Activated CD8-positive, alpha-beta memory T cell treated with anti-CD3 and anti-CD28 coated beads, Interleukin-2, amount 50 U/mL, for 1 hour (primary cell): ENCODE measurements around the gene GNAT2.

Experiments
- DNase-seq: peaks from one replicate; pipeline ENCODE4 v3.0.0-alpha.2; 2020; ENCODE audit errors: extremely low read depth

GNAT2 gene

DNA sequence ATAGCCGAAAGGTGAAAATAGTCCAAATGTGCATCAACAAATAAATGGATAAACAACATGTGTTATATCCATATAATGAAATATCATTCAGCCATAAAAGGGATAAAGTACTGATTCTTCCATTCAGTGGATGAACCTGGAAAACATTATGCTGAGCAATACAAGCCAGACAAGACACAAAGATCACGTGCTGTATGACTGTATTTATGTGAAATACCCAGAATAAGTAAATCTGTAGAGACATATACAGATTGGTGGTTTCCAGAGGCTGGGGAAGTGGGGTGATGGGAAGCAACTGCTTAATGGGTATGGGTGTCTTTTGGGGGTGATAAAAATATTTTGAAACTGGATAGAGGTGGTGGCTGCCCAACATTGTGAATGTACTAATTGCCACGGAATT, 23.2 kb upstream of the GNAT2 start:
- DNase-seq = no peak

DNA sequence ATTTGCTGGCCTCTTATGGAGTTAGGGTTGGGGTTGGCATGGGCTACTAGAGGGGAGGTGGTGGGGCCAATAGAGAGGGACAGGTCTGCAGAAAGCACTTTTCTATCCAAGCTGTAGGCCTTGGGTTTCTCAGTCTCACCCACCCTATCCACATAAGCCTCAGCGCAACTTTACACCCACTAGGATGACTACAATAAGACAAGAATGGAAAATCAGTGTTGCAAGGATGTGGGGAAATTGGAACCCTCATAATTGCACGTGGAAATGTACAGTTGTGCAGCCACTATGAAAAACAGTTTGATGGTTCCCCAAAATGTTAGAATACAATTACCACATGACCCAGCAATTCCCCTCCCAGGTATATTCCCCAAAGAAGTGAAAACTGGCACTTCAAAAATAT, 22.4 kb upstream of the GNAT2 start:
- DNase-seq = no peak

DNA sequence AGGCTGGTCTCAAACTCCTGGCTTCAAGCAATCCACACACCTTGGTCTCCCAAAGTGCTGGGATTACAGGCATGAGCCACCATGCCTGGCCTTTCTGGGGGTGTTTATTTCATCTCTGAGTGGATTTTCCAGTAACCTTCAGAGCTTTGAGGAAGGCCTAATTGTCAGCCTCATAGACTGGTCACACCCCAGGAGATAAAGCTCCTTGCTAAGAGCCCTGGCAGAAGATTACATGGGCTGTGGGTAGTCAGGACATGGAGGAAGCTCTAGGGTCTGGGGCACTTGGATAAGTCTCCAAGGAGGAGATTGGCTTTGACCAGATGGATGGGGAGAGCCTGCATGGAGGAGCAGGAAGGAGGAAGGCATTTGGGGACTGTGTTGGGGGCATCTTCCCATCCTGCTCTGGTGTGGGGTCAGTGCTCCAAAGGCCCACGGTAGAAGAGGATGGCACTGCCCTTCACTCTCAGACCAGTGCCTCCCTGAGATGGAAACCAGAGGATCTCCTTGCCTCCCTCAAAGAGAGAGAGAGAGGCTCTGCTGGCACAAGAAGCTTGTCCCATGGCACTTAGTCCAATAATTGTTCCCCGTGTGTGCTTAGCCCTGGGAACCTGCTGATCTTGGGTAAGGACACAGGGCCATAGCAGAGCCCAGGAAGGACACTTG, 21.8 kb upstream of the GNAT2 start:
- DNase-seq = no peak

DNA sequence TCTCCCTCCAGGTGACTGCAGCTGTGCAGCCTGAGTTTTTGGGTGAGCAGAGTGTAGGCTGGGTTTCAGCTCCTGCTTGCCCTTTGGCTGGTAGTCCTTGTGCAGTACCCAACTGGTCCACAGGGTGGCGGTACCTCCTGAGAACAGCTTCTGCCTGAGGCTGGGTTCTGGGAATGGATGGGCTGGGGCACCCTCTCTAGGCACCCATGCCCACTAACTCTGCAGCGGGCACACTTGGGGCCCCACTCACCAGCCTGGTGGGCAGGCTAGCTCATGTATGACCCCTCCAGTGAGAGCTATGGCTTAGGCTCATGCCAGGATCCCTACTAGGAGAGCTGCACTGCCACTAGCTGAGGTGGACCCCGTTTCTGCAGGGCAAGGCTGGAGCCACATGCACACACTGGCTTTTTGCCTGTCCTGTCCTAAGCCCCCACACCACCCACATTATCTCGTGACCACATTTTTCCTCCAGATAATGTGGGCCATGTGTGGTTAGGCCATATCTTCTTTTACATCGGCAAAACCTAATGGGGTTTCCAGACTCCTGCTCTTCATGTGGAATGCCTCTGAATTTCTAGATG, 21.0 kb upstream of the GNAT2 start:
- peak; percentile 64 for DNase-seq

DNA sequence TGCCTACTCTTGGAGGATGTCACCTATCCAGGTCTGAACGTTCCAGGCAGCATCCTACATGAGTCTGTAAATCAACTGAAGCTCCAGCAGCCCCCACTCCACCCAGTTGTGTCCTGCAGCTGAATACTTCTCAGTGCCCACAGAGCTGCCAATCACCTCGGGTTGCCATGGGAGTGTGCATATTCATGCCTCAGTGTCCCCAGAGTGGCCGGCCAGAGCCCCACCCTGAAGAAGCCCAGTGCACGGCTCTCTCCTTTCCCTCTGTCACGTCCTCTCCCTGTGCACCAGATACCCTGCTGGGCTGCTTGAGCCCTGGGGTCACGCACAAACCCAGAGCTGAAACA, 20.4 kb upstream of the GNAT2 start:
- DNase-seq = no peak

DNA sequence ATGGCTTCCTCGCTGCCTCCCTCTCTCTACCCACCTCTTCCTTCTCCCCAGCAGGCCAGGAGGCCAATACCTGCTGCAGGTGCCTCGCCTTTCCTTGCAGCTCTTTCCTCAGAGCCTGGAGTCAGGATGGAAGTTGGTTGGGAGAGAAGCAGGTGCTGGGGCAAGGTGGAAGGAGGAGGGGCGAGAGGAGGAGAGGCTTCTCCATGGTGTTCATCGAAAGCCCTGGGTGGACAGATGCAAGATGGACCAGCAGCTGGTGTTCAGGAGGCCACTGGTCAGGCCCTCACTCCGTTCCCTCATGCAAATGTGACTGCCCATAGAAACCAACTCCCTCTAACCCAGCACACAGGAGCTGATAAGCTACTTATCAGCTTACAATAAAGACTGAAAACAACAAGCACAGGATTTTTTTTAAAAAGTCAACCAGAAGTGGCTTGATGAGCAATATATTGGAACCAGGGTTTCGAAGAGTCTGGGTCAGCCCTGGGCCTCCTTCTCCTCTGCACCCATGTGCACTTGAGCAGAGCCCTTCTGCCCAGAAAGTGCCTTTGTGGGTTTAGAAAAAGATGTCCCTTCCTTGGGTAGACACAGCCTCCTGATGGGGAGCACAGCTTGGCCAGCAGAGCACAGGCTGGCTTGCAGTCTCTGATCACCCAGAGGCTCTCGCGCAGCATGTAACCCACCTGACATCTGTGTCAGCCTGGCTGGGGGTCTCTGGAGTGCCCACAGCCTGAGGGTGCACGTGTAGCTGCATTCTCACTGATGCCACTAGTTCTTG, 19.8 kb upstream of the GNAT2 start:
- no peak for DNase-seq

DNA sequence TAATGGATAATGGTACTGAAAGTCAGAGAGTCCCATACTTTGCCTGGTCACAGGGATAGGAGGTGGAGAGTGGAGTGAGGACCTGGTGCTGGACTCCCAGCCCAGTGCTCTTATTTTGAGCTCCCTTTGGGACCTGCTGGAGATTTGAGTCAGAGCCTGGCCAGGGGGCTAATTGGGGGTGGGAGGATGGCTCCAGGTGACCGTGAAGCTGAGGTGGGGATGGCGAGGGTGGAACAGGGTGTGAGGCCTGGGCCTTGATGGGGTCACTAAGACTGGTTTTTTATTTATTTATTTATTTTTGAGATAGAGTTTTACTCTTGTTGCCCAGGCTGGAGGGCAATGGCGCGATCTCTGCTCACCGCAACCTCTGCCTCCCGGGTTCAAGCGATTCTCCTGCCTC, 18.0 kb upstream of the GNAT2 start:
- no peak for DNase-seq

DNA sequence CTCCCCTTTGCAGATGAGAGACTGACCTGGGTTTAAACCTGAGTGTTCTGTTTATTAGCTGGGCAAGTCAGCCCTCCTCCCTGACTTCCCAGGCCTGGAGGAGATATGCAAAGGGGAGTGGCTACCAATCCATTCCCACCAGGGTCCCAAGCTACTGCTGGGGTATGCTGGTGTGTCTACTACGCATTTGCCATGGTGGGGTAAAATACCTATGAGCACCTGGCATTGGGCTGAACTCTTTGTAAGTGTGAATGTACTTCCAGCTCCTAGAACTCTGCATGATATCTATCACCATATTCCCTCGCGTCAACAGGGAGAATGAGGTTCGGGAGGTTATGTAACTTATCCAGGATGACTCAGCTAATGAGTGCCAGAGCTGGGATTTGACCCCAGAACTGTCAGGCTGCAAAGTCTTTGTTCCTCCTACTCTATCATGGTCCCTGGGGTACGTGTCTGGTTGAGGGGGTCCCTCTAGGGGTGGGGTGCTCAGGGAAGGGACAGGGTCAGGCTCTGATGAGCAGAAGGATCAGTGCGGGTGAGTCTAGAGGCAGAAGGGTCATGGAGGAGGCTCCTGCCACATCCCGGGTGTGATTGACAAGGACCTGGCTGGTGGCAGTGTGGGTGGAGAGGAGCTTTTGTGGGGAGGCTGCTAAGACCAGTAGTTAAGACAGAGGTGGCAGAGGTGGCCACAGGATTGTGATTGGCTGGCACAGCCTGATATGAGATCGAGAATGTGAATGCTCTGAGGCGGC, 17.0 kb upstream of the GNAT2 start:
- DNase-seq = no peak

DNA sequence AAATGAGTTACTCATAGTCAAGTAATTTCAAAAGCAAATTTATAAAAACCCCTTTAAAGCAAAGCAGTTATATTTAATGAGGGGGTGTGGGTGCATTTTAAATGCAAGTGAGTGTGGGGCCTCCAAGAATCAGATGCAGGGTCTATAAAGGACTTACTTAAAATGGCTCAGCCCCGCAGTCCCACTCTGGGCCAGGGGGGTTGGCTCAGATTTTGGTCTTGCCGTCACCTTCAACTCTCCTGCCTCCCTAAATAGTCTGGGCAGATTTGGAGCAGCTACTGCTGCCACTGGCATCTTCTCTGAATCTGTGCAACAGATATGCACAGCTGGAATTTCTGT, 16.4 kb upstream of the GNAT2 start:
- DNase-seq = no peak

DNA sequence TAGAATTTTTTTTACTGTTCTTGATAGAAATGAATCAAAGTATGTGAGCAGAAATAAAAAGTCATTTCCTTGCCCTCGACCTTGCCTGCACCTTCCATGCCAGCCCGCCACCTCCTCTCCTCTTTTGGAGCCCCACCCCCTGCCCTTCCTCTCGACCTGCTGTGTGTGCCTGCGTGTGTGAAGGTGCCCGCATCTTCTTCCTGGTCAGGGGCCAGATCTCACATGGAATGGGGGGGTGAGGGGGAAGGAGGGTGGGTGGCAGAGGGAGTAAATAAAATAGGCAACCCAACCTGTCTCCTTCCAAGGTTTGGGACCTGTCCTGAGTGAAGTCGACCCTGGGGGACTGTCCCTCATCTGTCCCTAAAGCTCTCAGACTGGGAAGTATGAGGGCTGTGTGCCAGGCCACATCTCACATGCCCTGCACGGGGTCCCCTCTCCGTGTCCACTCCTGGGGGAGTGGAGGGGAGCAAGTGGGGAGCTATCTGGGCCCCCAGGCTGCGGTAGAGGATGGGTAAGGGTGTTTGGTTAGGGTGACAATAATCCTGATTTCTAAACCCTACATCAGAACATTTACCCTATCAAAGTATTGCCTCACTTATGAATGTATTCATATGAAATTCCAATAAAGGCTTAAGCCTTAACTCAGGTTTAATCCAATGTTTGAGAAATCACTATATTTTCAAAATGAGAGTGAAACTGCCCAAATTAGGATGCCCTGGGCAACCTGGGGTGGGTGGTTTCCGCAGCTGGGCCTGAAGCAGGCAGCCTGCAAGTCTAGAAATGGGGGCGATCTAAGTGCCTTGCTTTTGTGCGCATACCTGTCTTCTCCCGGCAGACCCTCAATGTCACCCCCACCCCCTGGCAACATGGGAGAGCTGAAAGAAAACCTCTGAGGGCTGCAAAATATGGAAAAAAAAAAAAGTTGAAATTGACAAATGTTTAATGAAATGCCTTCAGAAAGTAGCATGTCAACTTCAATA, 15.6 kb upstream of the GNAT2 start:
- no peak for DNase-seq

DNA sequence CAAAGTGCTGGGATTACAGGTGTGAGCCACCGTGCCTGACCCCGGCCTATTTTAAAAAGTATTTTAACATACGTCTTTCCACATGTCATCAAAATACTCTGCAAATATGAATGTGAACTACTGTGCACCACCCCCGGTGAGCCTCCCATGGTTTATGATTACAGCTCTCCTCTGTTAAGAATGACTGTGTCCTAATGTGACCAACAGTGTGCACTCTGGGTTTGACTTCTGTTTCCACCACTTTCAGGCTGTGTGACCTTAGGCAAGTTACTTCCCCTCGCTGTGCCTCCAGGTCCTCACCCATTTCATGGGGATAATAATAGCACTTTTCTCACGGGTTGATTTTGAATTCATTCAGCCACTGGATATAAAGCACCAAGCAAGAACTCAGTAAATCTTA, 14.9 kb upstream of the GNAT2 start:
- no peak for DNase-seq

DNA sequence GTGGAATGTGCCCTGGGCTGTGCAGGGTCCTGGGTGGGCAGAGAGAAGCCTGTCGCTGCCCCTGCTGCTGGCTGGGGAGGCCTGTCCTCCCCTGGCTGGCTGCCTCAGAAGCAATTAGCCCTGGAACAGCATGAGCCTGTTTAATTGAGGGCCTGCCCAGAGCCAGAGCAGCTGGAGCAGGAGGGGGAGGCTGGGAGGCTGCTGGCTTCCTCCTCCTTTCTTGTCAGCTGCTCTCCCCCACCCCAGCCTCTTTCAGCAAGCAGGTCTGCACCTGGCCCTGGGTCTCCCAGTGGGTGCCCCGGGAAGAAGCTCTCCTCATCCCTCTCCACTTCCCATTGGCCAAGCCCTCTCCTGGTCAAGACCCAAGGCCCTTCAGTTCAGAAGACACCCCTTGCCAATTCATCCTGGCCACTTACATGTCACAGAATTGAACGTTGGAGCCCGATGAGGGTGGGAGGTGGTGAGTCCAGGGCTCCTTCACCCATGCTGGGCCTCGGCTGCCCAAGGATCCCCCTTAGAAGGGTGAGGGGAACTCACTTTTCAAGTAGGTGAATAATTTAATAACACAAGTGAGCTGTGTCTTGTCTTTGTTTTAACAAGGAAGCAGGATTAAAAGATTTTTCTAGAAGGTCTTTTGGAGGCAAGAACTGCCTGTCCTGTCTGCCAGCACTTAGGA, 13.4 kb upstream of the GNAT2 start:
- no peak for DNase-seq

DNA sequence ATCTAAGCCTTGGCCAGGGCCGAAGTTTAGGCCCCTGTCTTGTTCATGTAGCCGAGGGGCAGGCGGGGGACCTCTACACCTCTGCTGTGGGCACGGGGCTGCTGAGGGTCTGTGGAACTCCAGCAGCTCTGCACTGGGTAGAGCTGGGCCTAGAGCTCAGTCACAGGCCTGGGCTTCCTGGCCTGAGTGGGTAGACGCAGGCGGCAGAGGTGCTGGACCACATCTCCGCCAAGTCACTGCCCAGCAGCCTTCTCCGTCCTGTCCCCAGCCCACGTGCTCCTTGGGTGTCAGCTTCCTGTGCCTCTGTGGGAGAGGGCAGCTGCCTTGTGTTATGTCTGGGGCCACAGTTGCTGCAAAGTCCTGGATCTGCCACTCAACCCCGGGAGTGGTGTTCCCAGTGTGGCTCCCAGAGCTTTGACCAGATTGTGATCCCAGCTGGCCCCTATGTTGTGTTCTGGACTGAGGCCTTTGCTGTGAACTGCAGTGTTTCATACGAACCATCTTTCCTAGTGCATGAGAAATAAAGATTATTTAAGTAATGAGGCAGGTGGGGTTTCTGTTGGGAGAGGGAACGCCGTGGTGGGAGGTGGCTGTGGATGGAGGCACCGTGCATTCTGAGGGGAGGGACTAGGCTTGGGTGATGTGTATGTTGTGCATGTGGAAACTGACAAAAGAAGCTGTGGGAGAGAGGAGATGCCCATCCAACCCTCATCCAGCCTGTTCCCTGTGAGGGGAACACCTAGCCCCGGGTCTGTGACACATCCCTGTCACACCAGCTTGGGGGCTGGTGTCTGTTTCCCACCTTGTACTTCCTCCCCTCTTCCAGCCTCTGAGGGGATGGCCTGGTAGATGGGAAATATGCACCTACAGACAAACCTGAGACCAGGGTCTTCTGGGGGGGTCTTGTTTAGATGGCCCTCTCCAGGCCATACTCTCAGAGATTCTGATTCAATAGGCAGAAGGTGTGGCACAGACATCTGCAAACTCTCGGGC, 12.4 kb upstream of the GNAT2 start:
- no peak for DNase-seq

DNA sequence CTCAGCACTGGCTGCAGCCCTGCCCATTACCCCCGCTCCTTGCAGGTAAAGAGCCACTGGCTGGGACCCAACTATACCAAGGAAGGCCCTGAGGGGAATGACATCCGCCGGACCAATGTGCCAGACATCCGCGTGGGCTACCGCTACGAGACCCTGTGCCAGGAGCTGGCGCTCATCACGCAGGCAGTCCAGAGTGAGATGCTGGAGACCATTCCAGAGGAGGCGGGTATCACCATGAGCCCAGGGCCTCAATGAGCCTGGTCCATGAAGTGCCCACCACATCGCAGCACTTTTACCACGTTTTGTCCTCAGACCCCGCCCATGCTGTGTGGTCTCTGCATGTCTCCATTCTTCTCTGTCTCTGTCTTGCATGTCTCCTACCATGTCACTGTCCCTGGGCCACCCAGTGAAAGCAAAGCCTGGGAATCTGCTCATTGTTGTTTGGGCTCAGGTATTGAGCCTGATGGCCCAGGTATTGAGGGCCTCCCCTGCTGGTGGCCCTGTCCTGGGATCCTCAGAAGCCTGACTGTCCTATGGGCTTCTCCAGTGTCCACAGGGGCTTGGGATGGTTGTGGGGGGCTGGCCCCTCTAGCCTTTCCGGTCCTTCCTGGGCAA, 11.6 kb upstream of the GNAT2 start:
- DNase-seq = no peak

DNA sequence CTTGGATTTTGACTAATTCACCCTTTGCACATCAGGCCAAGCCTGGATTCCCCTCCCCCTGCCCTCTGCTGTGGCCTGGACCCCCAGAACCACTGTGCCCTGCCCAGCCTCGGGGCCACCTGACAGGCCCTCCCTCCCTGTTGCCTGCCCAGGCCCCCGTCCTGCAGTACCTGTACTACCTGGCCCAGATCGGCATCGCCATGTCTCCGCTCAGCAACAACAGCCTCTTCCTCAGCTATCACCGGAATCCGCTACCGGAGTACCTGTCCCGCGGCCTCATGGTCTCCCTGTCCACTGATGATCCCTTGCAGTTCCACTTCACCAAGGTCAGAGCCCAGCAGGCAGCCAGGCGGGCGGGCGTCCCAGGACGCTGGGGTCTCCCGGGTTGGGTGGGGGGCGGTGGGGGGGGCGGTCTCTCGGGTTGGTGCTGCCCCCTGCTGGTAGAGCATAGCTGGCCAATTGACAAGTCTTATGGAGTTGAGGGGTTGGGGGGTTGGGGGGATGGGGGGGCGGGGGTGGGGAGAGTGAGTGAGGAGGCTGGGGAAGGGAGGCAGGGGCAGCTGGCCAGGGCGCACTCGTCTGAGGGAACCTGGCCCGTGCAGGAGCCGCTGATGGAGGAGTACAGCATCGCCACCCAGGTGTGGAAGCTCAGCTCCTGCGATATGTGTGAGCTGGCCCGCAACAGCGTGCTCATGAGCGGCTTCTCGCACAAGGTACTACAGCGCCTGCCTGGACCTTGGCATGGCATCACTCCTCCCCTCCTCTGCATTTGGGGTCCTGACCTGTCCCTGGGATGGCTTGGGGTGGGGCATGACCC, 10.9 kb upstream of the GNAT2 start:
- no peak for DNase-seq

DNA sequence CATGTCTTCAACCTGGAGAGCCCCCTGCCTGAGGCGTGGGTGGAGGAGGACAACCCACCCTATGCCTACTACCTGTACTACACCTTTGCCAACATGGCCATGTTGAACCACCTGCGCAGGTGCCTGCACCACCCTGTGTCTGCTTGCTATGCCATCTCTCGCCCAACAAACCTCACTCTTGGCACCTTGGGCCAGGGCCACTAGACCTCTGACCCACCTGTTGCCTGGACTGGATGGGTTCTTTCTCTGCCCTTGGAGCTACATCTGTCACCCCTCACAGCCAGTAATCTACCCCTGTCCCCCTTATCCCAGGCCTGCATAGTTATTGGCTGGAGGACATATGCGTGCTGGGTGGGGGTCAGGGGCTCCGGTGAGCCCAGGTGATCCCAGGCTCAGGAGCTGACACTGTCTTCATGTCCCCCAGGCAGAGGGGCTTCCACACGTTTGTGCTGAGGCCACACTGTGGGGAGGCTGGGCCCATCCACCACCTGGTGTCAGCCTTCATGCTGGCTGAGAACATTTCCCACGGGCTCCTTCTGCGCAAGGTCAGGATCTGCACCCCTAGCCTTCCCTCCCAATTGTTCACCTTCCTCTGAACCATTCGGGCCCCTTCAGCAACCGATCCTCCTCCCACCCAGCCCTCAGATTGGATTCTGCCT, 10.1 kb upstream of the GNAT2 start:
- DNase-seq = no peak

DNA sequence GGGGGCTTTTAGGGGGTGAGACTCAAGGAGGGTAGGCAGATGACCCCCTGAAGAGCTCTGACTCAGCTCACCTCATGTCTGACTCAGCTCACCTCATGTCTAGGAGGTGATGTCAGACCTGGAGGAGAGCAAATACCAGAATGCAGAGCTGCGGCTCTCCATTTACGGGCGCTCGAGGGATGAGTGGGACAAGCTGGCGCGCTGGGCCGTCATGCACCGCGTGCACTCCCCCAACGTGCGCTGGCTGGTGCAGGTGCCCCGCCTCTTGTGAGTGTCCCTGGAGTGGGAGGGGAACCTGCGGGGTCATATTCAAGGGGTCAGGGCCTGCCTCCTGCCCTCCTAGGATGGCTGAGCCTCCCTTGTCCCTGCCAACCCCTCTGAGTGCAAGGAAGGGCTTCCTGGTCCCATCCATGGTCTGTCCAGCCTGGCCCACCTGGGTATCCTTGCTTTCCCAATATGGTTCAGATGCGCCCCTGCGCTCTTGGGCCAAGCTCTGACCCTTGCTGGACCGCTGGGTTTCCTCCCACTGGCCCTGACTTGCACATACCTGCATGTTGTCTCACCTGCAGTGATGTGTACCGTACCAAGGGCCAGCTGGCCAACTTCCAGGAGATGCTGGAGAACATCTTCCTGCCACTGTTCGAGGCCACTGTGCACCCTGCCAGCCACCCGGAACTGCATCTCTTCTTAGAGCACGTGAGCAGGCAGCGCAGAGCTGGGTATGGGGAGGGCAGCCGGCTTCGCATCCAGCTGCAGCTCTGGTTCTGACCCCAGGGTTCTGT, 9.3 kb upstream of the GNAT2 start:
- no peak for DNase-seq
